ENCODE measurements around the gene KLHL40.

KLHL40 gene

GRCh38 chr3:42662037-42662812, 23.1 kb upstream of the KLHL40 start:
- ATAC-seq (ENCODE audit: low read depth) (no peak), DNase-seq (ENCODE audit: low spot score) (no peak)
- Histone ChIP-seq H3K9me3 (ENCODE audit: severe bottlenecking) (no peaks in the 10 kb centered on the region), H3K27ac (ENCODE audit: poor library complexity, severe bottlenecking) (no peak overlapping the region), H3K27me3 (ENCODE audit: insufficient read depth, poor library complexity, severe bottlenecking) (no peaks in the 10 kb centered on the region), H3K36me3 (ENCODE audit: low read depth) (no peaks in the 10 kb centered on the region; the same call in 1 of the 2 replicates), H3K4me1 (ENCODE audit: insufficient read depth, poor library complexity, severe bottlenecking) (no peaks in the 10 kb centered on the region), H3K4me3 (ENCODE audit: severe bottlenecking) (no peak overlapping the region)
- no peak for TF ChIP-seq CTCF (IDR thresholded peaks at IDR 0.05; ENCODE audit: poor library complexity, severe bottlenecking)

GRCh38 chr3:42662813-42663535, 22.4 kb upstream of the KLHL40 start:
- no peak overlapping the region for H3K27ac ChIP-seq (ENCODE audit: poor library complexity, severe bottlenecking)
- no peak for TF ChIP-seq CTCF (IDR thresholded peaks at IDR 0.05; ENCODE audit: poor library complexity, severe bottlenecking)
- H3K9me3 ChIP-seq (ENCODE audit: severe bottlenecking) = no peaks in the 10 kb centered on the region
- no peaks in the 10 kb centered on the region for H3K4me1 ChIP-seq (ENCODE audit: insufficient read depth, poor library complexity, severe bottlenecking)
- H3K4me3 ChIP-seq (ENCODE audit: severe bottlenecking) = no peak overlapping the region
- no peaks in the 10 kb centered on the region for H3K27me3 ChIP-seq (ENCODE audit: insufficient read depth, poor library complexity, severe bottlenecking)
- ATAC-seq (ENCODE audit: low read depth) (no peak), DNase-seq (ENCODE audit: low spot score) (no peak)
- no peaks in the 10 kb centered on the region; the same call in 1 of the 2 replicates for H3K36me3 ChIP-seq (ENCODE audit: low read depth)

GRCh38 chr3:42663581-42664437, 21.5 kb upstream of the KLHL40 start:
- H3K27ac ChIP-seq (ENCODE audit: poor library complexity, severe bottlenecking) = no peak overlapping the region
- no peak overlapping the region for H3K4me3 ChIP-seq (ENCODE audit: severe bottlenecking)
- ATAC-seq (ENCODE audit: low read depth) (no peak), DNase-seq (ENCODE audit: low spot score) (no peak)
- H3K4me1 ChIP-seq (ENCODE audit: insufficient read depth, poor library complexity, severe bottlenecking) = no peaks in the 10 kb centered on the region
- no peaks in the 10 kb centered on the region for H3K27me3 ChIP-seq (ENCODE audit: insufficient read depth, poor library complexity, severe bottlenecking)
- no peak for TF ChIP-seq CTCF (IDR thresholded peaks at IDR 0.05; ENCODE audit: poor library complexity, severe bottlenecking)
- no peaks in the 10 kb centered on the region for H3K9me3 ChIP-seq (ENCODE audit: severe bottlenecking)
- H3K36me3 ChIP-seq (ENCODE audit: low read depth) = no peaks in the 10 kb centered on the region; the same call in 1 of the 2 replicates

- no peaks in the 10 kb centered on the region for H3K27me3 ChIP-seq (ENCODE audit: insufficient read depth, poor library complexity, severe bottlenecking)
- no peak overlapping the region for H3K27ac ChIP-seq (ENCODE audit: poor library complexity, severe bottlenecking)
- TF ChIP-seq CTCF (IDR thresholded peaks at IDR 0.05; ENCODE audit: poor library complexity, severe bottlenecking) = no peak
- H3K36me3 ChIP-seq (ENCODE audit: low read depth) = no peaks in the 10 kb centered on the region
- DNase-seq (ENCODE audit: low spot score) = no peak
- H3K9me3 ChIP-seq (ENCODE audit: severe bottlenecking) = no peaks in the 10 kb centered on the region
- H3K4me1 ChIP-seq (ENCODE audit: insufficient read depth, poor library complexity, severe bottlenecking) = no peaks in the 10 kb centered on the region
- ATAC-seq (ENCODE audit: low read depth) = no peak
- no peak overlapping the region for H3K4me3 ChIP-seq (ENCODE audit: severe bottlenecking)
Measured at GRCh38 chr3:42664438-42664803, 20.9 kb upstream of the KLHL40 start.
